DMS79 (cell line): ENCODE measurements around the gene CD86.

ENCODE experiments used
- DNase-seq: peaks from one replicate; lab custom pipeline; 2025; lab: John Stamatoyannopoulos, UW

Gene CD86

GRCh38 chr3:122060040-122060698 lies 5.0 kb downstream of the CD86 start:
- no peak for DNase-seq

DNA sequence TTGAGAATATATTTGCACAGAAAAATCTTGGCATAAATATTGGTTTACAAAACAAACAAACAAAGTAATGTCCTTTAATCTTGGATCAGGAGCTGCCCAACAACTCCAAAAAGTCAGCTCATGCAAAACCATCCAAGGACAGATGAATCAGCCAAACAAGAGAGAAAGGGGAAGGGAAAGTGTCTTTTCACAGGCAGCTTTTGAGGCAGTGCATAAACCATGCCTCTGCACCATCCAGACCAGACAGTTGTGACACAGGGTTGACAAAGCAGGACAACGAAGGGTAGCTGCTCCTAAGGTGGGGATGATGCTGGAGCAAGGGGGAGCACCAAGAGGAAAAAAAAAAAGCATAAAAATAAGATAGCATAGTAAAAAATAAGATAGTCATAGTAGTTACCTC lies 8.7 kb downstream of the CD86 start:
- no peak for DNase-seq

- DNase-seq, result no peak
These were observed 9.2 kb downstream of the CD86 start for GRCh38 chr3:122064326-122064725.

DNA sequence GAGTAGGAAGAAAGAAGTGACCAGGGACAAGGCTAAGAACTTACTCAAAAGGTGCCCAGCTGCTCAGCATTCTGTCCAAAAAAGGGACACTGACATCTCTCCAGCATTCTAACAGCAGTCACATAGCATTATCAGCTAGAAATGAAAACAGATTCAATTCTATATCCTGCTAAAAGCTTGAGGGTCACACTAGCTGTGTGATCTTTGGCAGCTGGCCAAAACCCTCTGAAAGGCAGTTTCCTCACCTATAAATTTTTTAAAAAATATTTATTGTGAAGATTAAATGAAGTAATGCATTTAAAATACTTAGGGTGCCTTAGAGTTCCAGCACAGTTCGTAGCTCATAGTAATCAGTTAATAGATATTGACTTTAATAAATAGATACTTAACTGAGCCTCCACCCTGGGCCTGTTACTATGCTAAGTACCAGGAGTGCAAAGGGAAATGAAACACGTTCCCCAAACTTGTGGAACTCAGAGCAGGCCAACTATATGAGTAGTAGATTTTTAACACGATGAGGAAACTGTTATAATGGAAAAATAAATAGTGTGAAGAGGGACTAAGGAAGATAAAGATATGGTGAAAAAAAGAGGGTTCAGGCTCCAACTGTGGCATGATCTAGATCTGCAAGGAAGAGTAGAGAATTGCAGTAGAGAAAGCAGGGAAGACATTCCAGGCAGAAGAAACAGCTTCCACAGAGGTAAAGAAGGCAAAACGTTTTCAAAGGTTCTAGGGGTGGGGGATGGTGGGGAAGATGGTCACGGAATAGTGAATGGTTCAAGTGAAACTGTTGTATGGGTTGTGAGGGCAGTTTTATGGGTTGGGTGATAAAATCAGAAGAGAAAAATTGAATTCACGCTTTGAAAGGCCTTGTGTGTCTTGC lies 11.4 kb downstream of the CD86 start:
- DNase-seq, result no peak

- DNase-seq, result no peak
These were observed 12.0 kb downstream of the CD86 start for GRCh38 chr3:122067214-122067550.

DNA sequence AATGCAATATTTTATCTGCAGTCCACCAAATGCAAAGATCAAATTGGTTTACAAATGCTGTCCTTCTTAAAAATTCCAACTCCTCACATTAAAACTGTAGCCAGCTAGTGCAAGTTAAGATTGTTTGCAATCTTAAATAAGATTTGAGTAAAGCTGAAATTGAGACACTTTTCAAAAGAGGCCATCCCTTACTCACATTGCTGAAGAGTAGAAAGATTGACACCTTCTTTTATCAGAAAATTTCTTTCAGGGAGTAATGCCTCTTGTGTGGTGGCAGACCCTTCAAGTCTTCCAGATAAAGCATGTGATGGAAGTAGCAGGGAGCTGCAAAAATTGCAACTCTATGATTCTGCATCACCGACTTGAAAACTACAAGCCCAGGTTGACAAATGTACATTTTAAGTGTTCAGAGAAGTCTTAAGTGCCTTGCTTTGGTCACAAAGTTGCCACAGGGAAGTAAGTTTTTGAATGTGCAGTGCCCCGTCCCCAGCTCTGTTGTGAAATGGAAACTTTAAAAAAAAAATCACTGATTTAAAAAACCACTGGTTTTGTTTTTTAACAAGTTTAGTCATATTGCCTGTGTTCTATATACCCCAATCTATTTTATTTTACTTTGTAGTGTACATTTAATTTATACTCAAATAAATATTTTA lies 12.6 kb downstream of the CD86 start:
- no peak for DNase-seq

- DNase-seq, result no peak
These were observed 19.6 kb downstream of the CD86 start for GRCh38 chr3:122074621-122075265.

- DNase-seq, result no peak
These were observed 21.5 kb downstream of the CD86 start for GRCh38 chr3:122076491-122077292.

GRCh38 chr3:122077293-122078234 lies 22.4 kb downstream of the CD86 start:
- DNase-seq, result no peak

DNA sequence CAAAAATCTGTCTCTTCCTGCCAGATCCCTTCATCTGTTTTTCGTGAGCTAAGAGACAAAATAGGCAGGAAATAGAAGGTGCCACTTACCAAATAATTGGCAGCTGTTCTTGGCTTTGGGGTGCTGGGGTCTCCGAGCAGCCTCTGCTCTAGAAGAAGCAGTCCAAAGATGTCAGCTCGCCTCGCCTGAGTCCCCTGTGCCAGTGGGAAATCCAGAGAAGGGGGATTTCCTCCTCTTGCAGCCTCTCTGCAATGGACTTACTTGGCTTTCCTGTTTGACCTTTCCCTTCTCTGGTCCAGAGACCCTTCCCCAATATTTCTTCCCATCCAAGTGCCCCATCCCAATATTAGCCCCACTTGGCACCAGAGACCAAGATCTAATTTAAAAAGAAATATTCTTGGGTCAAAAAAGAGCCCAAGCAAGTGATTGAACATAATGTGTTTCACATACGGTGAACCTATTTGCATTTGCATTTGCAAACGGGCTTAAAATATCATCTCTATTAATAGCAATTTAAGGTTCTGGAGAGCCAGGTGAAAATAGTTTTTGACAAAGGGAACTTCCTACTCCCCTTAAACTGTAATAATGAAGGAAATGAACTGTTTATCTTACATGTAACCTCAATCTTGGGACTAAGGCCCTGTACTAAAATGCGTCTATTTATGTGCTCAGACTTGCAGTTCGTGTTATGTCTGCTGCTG lies 23.2 kb downstream of the CD86 start:
- no peak for DNase-seq

GRCh38 chr3:122079524-122080206 lies 24.5 kb downstream of the CD86 start:
- DNase-seq, result no peak

DNA sequence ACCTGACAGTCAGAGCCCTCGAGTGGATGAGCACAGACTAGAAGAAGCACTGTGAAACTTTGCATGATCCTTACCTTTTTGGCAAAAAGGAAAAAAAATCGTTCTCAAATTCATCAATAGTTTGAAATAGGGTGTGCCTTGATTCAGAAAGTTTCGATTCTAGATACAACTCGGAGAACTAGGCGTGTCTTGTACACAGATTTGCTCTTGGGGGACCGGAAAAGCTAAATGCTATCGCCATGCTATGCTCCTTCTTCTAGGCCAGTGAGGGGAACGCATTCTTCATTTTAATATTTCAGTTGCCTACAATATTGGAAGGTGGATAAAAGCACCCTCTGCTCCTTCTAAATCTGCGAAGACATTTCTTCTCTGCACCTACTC lies 25.0 kb downstream of the CD86 start:
- no peak for DNase-seq

GRCh38 chr3:122081543-122082247 lies 26.5 kb downstream of the CD86 start:
- DNase-seq, result no peak

DNA sequence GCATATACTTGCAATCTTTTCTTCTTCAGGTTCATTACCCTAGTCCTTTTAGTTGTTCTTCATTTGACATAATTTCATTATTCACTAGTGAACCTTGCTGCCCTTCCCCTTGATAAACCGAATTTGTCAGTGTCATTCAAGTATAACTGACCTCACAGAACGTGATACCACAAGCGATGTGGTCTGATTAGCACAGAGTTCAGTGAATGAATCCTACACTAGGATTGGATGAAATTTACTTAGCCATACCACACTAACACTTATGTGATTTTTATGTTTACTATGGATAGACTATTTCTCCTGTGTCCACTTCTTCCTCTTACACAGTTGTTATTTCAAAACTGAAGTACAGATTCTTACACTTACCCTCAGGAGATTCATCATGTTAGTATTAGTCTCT lies 27.2 kb downstream of the CD86 start:
- DNase-seq, result no peak

DNA sequence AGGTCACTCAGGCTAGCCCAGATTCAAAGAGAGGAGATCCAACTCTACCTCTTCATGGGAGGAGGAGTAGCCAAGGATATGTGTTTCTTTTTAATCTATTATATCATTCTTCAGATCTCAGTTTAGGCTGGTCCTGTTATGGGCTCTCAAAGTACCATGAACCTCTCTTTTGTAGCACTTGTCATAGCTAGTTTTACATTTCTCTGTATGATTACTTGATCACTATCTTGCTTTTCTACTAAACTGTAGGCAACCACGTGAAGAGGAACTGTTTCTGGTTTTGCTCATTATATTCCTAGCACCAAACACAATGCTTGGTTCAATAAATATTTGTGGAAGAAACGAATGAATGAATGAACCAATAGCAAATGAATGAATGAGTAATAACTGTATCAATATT lies 29.6 kb downstream of the CD86 start:
- no peak for DNase-seq

GRCh38 chr3:122085673-122086072 lies 30.5 kb downstream of the CD86 start:
- no peak for DNase-seq

- no peak for DNase-seq
These were observed 33.4 kb downstream of the CD86 start for GRCh38 chr3:122088531-122088930.

GRCh38 chr3:122091602-122092295 lies 36.6 kb downstream of the CD86 start:
- DNase-seq, result no peak
